GM18499 (cell line): ENCODE data around the gene EIF3F.

Source experiments
- ATAC-seq: cut with Tn5 transposase; IDR thresholded peaks from one replicate; pipeline ENCODE4 v1.9.1; 2021; ENCODE audit warnings: moderate number of reproducible peaks; ENCODE audit not compliant: insufficient read depth, unreplicated experiment

EIF3F gene

DNA sequence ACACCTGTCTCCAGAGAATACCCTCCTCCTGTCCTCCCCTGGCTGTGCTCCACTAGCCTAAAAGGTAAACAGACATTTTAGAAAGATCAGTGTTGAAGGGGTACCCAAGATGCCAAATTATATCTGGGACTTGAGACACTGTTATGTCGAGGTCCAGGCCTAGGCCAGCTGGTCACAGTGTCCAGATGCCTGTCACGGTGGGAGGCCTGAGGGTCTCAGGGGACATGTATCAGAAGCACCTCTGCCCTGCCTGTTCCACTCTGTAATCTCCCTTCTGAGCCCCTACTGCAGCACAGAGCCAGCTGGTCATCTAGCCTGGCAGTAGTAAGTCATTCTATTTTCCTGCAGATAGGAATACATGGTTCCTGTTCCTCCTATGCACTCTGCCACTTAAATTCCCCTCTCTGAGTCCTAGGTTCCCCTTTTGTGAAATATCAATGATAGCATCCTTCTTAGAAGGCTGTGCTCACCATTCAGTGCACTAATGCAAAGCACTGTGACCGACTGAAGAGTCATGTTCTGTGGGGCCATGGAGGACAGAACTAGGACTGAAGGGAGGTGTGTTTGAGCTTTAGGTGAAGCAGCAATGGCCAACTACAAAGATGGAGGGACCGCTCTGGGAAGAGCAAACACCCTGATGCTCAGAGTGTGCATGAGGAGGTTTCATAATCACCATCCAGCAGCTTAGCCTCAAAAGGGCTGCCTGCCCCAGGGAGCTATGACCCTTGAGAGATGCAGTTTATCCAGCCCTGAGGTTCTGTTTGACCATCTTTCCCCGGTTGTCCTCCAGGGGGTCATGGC, 49.1 kb downstream of the EIF3F start:
- no peak for ATAC-seq

DNA sequence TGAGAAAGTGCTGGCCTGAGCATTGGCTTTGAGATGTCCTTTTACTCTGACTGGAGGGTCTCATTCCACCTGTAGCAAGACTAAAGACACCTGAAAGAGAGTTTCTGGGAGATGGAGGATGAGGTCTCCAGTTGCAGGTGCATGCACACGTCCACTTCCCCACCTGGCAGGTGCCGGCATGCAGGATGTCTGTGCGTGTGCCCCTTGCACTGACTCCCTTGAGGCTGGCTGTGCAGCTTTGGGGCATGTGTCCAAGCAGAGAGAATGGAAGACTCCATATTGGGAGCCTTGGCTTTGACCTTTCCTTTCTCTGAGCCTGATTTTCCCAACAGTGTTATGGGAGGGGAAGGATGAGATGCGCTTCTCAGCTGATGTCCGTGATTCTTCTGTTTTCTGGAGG, 49.8 kb downstream of the EIF3F start:
- ATAC-seq, result no peak

DNA sequence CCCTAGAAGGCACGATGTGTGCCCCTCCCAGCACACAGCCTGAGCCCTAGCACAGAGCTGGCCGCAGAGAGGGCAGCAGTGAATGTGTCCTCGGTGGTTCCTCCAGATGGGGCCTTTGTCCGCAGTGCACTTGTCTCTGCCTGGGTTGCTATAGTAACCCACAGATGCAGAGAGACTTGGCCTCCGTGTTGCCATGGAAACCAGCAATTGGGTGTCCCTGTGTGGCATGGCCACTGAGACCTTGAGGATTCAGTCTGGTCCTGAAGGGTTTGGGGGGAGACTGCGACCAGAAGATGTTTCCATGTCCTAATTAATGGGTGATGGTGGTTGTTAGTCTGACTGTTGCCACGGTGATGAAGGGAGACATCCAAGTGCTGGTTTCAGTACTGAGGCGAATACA, 51.3 kb downstream of the EIF3F start:
- ATAC-seq, result no peak

DNA sequence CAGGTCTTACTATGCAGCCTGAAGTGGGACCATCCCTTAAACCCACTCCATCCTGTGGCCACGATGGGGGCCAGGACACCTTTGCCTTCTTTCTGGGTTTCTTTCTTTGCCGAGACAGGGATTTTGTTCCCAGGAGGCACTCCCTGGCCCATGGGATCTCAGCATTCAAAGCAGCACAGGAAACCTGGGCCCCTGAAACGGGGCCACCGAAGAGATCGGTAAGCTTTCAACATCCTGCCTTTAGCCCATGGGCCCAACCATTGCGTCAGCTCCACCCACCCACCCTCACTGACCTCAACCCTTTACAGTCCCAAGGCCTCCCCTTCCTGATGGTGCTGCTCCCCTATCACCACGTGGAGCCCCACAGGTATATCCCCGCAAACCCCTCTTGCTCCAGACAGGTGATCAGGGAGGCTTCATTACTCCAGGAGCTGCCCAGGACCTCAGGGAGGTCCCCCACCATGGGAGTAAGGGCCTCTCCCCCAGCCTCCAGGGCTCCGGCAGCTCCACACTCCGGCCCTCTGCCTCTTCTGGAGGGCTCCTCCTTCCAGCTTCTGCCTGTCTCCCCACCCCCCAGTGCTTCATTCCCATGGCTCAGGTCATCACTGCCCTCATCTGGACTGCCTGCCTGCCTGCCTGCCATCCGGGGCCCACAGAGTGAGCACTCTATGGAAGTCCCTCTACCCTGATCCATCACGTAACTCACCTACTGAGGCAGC, 51.8 kb downstream of the EIF3F start:
- ATAC-seq, result no peak

DNA sequence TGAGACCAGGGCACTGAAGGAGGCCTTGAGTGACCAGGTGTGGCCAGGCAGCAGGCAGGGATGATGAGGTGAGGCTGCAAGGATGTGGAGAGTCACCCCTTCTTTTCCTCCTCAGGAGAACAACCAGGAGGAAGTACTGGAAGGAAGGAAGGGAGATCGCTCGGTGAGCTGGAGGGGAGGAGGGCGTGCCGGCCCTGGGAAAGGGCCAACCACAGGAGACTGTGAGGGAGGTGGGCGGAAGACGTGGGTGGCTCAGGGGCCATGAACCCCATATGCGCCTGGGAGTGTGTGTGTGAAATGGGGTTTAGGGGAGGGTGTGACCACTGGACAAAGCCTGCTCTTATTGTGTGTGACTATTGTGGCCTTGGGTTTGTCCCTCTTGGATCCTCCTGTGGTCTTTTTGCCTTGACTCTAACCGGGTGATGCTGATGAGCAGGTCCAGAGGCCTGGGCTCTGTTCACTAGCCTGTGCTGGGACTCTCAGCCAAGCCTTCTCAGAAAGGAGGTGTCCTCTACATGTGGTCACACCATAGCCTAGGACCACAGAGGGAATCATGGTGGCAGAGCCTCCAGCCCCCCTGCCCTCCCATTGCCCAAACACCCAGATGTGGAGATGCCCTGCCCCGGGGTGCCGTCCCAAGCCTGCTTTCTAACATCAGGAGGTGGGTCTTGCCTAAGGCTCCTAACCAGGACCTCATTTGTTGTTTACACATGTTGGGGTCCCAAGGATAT, 52.6 kb downstream of the EIF3F start:
- no peak for ATAC-seq

DNA sequence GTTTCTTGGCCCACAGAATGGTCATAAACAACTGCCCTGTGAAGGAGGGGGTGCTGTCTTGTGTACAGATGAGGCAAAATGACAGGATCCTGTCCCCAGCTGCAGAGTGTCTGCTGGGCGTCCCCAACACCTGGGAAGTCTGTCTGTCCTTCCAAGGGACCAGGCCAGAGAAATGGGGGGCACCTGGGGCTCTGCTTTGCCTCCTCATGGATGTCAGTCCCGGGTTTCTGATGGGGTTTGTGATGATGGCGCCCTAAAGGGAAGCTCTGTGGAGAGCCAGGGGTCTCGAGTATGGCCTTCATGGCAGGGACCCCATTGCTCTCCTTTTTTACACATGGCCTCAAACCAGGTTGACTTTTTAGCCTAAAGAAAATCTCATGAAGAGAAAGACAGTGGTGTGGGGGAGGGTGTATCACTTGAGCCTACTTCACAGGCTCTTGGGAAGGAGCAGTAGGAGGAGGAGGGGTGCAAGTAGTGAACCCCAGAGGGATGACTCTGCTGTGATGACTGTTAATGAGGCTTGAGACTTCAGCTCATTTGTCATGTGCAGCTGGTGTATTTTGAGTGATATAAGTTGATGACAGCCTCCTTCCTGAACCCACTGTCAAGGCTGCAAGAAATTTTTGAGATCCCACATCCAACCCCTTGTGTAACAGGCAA, 53.3 kb downstream of the EIF3F start:
- ATAC-seq, result no peak

DNA sequence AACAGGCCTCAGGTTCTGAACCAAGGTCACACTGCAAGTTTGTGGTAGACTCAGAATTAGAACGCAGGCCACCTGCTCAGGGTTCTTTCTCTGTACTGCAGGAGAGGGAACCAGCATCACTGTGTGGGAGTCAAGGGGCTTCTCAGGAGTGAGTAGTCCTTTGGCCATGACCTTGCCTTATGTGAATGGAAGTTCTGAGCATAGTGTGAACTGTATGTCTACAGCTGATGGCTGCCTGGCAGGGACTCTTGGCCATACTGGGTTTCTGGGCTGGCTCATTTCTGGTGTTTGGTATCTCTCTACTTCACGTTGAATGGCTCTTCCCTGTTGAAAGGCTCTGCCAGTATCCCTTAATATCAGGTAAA, 53.8 kb downstream of the EIF3F start:
- no peak for ATAC-seq

DNA sequence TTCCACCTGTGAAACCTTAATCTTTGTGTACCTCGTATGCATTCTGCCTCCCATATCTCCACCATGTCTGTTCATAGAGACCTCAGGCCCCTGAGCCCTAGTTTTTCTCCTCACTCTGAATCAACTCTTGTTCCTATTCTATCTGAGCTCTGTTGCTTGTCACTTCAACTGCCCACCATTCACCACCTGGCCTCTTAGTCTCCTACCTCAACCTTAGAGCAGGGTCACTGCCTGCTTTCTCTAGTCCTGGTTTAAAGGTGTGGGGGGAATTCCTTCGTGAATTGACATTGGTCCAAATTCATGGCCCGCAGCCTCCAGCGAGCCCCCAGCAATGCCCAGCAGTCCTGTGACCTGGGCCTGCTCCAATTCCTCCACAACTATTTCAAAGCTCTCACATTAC, 54.4 kb downstream of the EIF3F start:
- no peak for ATAC-seq

DNA sequence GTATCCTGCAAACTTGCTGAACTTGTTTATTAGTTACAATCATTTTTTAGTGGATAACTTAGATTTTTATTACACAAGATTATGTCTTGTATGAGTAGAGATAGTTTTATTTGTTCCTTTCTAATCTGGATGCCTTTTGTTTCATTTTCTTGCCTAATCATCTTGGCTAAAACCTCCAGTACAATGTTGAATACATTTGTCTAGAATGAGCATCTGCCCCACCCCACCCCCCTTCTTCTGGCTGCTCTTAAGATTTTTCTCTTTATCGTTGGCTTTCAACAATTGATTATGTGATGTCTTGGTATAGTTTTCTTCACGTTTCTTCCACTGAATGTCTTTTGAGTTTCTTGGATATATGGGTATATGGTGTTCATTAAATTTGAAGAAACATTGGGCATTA, 56.6 kb downstream of the EIF3F start:
- ATAC-seq, result no peak

DNA sequence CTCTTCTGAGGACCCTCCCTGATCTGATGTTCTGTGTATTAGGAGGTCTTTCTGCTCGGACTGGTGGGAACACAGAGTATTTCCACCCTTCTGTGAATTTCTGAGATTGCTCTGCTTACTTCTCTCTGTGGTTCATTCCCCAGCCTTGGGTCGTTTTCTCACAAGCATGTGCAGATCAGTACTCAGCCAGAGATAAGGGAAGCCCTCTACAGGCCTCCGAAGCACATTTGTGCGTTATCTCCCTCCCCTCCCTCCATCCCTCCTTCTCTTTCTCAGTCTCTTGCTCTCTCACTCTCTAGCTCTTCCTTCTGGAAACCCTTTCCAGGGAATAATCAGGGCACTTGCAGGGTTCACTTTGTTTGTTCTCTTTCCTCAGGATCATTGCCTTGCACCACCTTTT, 58.7 kb downstream of the EIF3F start:
- no peak for ATAC-seq

DNA sequence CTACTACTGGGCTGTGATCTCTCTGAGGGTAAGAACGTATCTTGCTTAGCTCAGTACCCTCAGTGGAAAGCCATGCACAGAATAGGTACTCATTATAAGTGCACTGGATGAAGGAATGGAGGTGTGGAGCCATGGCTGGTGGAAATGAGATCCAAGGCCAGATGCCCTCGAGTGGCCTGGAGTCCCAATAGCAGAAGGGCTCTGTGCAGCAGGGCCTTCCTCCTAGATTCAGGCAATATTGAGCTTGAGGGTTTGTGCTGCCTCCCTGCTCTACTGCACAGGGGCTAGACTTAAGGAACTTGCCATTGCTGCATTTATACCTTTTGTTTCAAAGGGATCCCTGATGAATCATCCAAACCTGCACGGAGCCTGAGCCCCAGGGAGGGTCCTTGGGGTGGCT, 60.2 kb downstream of the EIF3F start:
- no peak for ATAC-seq

DNA sequence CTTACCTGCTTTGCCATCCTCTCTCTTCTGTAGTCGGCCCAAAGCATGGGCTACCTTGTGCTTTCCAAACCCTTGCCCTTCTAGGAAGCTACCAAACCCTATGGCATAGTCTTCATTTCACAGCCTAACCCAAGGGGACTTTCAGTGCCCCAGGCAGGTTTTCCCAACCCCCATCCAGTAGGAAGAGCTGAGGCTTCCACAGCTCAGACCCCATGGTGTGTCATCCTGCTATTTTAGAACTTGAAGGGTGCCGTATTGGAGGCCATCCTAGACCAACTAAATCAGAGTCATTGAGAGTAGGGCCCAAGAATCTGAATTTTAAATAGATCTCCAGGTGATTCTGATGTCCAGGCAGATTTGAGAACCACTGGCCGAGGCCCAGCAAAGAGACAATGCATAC, 61.9 kb downstream of the EIF3F start:
- ATAC-seq, result no peak
